Measurements from ENCODE around the gene LRRC45.

Gene LRRC45

GRCh38 chr17:82061047-82061925 is 38.2 kb downstream of the LRRC45 start:
- DNase-seq (ENCODE audit: low read depth in 1 of 2, low spot score in 1 of 2) = no peak

DNA sequence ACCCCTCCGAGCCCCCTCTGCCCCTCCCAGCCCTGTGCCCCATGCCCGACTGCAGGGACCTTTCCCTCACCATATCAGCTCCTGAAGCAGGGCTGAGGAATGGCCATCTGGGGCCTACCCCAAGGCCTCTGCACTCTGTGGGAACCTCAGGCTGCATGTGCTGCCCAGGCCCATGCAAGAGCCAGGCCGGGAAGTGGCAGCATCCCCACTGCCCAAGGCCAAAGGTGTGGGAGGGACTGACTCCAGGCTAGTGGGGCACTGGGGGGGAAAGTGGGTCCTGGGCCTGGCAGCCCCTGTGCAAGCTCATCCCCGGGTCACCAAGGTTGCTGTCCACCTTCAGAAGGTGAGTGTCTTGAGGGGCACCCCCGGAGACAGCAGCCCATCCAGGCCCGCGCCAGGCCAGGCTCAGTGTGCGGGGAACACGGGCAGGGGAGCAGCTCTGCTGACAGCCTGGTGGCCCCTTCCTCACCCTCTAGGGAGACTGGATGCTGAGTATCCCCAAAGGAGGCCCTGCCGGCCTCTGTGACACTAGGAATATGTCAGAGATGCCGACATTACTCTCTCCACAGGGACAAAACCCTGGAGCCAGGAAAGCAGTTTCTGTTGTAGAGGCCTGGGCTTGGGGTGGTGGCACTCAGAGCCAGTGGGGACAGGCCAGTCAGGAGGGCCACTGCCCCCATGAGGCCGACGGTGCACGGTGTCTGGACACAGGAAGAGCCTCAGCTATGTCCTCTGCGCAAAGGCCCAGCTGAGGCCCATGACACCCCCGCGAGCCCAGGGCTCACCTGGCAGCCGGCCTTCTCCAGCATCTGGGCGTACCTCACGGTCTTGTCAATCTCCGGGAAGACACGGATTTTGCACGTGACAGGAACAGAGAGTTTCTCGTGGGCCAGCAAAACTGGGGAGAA is 39.2 kb downstream of the LRRC45 start:
- no peak for DNase-seq (ENCODE audit: low read depth in 1 of 2, low spot score in 1 of 2)

DNA sequence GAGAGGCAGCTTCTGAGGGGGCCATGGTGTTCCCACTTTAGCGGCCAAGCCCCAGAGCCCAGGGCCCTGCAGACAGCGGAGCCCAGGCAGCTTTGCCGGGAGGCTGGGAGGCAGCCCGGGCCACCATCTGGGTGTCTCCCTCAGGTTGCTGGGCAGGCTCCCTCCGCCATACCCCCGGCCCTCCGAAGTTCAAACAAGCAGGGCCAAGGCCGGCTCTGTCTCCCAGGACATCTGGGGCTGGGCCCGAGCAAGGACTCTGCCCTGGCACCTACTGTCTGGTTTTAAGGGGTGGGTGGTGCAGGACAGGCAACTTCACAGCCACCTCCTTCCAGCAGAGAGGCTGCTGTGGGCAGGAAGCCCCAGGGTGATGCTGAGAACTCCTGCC is 39.9 kb downstream of the LRRC45 start:
- no peak for DNase-seq (ENCODE audit: low read depth in 1 of 2, low spot score in 1 of 2)

GRCh38 chr17:82063424-82064415 is 40.6 kb downstream of the LRRC45 start:
- DNase-seq (ENCODE audit: low read depth in 1 of 2, low spot score in 1 of 2) = no peak

DNA sequence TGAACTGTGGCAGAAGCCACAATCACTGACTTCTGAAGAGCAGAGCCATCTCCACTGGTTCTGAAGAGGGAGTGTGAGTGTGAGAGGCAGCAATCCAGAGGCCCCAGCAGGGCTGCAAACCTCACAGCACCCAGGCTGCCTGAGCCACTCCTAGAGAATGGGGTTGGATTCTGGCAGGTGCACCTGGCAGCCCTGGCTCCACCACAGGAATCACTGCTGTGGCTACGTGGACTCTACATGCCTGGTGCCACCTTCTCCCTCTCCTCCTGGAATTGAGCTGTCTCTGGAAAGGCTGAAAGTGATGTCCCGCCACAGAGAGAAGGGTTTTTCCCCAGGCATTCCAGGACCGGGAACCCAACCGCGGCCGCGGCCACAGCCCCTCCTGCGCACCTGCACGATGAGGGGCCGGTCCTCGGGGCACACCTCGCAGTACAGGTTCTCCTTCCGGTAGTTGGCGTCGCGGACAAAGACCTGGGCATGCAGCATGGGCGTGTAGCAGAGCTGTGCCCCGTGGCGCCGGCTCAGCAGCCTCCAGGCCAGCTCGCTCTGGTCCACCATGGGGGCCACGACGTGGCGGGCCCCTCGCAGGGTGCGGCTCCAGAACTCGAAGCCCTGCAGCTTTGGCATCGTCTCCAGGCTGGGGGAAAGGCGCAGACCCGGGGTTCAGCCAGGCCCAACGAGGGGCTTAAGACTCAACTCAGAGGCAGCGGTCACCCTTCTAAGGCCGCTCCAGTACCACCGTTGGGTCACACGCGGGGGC is 41.5 kb downstream of the LRRC45 start:
- no peak for DNase-seq (ENCODE audit: low read depth in 1 of 2, low spot score in 1 of 2)

DNA sequence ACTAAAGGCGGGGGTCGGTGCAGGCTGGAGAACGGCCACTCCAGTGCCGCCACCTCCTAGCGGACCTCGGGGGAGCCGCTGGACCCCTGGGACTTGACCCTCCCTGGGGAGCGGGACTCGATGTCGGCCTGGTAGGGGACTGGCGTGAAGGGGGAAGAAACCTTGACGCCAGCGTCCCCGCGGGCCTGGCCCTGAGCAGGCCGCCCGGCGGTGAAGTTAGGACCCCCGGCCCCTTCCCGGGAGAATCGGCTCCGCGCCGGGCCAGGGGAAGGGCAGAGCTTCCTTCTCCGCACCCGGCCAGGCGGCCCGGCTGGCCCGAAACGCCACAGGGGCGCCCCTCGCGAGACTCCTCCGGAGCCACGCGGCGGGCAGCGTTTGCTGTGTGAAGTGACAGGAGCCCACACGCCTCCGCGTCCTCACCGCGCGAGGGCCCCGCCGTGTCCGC is 42.1 kb downstream of the LRRC45 start:
- DNase-seq (ENCODE audit: low read depth in 1 of 2, low spot score in 1 of 2) = peak in 1 of 2 donors; percentile 32

DNA sequence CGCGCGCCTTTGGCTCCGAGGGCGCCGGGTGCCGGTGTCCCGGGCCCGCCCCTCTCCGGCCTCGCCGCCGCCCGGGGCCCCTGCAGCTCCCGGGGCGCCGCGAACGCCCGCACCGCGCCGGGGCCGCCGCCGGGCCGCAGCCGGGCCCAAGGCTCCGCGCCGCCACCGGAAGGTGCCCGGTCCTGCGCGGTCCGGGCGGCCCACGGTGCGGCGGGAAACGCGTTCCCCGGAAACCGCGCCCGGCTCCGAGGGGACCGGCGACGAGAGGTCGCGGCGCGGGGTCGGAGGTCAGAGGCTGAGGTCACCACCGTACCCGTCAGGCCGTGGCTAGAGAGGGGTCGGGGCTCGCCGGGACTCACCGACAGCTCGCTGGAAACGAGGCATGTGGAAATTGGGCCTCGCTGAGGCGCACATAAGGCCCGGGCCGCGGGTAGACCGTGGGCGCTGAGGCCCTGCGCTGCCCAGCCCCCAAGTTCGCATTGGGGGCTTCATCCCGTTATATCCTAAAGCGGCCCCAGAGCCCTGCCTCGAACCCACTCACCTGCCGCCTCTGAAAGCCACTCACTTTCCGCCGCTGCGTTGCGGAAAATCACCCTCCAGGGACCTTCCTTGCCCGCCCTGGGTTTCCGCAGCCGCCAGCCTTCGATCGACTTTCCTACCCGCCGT is 42.7 kb downstream of the LRRC45 start, which contains the start of gene DUS1L:
DUS1L (minus strand) TSS at position 167 of the 666 bp plus-strand sequence. CDS start 745 bp downstream, outside the sequence.
- DNase-seq (ENCODE audit: low read depth in 1 of 2, low spot score in 1 of 2) = peak; percentile 53 to 70

DNA sequence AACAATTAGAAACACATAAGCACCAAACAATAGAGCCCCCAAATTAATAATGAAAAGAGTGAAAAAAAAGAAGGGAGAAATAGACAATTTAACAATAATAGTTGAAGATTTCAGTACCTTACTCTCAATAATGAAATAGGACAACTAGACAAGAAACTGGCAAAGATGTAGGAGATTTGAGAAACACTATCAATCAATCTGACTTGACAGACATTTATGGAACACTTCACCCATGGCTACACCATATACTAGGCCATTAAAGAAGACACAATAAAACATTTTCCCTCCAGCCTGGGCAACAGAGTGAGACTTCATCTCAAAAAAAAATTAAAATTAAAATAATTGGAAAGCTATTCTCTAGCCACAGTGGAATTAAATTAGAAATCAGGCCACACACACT is 47.5 kb downstream of the LRRC45 start:
- DNase-seq (ENCODE audit: low read depth in 1 of 2, low spot score in 1 of 2) = no peak

GRCh38 chr17:82072827-82073226 is 49.7 kb downstream of the LRRC45 start:
- no peak for DNase-seq (ENCODE audit: low read depth in 1 of 2, low spot score in 1 of 2)

GRCh38 chr17:82073446-82073845 is 50.3 kb downstream of the LRRC45 start:
- DNase-seq (ENCODE audit: low read depth in 1 of 2, low spot score in 1 of 2) = no peak

DNA sequence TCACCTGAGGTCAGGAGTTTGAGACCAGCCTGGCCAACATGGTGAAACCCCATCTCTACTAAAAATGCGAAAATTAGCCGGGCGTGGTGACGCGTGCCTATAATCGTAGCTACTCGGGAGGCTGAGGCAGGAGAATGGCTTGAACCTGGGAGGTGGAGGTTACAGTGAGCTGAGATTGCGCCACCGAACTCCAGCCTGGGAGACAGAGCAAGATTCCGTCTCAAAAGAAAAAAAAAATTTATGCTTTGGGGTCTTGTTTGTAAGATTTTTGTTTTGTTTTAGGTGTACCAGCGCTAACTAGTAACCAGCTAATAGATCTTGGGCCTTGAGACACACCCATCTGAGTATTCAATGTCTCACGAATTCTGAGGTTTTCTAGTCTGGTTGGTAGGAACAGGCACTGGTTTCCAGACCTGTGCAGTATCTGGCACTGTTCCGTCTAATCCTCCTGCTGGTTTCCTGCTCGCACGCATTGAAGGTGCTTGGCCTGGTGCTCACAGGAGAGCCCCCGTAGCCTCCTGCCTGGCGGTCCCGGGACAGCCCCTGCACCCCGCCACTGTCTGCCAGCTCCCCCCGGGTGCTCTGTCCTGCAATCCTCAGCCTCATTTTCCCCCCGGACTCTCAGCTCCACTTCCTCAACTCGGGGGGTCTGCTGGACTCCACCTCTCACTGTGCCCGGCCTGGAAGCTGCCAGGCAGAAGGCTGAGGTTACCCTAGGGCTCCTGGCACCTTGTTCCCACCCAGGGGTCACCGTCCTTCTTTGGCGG is 53.1 kb downstream of the LRRC45 start:
- no peak for DNase-seq (ENCODE audit: low read depth in 1 of 2, low spot score in 1 of 2)

DNA sequence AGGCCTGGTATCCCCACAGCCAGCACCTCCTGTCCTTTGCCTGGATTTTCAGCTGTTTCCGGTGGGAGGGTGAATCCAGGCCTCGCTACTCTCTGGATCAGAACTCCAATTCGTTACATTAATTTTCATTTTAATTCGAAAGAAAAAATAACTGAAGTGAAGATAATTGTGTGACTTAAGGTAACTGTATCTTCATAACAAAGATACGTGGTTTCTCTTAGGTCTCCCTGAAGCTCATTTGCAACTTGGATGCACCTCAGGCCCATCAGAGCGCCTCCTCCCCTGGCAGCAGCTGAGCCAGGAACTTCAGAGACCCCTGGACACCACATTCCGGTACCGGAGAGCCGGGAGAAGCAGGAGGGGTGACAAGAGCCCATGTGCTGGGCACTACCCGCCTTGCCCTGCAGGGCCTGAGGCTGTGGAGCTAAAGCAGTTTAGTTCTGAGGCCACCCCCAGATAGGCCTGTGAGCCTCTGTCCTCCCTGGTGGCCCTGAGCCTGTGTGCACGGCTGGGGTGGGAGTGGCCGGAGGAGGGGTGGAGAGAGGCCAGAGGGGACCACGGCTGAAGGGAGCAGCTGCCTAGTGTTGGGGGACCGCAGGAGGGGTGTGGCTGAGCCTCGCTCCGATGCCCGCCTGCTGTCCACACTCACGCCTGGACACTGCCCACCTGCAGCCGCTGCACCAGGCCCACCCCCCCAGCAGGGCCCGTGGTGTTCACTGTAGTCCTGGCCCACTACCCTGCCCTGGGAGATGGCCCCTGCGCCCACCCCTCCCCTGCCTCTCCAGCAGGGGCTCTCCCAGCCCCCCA is 53.9 kb downstream of the LRRC45 start:
- DNase-seq (ENCODE audit: low read depth in 1 of 2, low spot score in 1 of 2) = no peak

DNA sequence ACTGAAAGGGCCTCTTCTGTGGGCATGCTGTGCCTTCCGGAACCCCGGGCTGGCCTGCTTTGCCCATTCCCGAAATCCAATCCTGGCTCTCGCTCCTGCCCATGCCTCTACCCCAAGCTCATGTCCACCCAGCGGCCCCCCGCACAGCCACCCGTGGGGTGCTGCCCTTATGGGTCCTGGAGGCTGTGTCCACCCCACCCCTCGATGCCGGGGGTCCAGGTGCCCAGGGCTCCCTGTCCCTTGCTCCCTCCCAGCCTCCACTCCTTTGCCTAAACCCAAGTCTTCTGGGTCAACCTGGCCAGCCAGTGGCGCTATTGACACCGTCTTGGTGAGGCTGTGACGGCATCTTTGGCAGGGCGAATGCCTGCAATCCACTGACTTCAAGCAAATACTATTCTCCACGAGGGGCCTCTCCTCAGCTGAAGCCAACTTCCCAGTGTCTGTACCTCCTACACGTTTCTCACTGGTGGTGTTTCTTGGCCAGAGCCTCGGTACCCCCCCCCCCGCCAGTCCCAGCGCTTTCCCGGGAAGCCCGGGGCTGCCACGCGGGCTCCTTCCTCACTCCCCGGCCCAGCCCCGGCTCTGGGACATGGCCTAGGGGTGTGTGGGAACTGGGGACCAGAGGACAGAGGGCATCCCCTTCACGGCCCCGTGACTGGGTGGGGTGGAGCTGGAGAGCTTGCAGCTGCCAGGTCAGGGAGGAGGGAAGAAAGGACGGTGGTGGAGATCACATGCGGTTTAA is 54.7 kb downstream of the LRRC45 start:
- no peak for DNase-seq (ENCODE audit: low read depth in 1 of 2, low spot score in 1 of 2)

GRCh38 chr17:82078433-82078832 is 55.3 kb downstream of the LRRC45 start:
- DNase-seq (ENCODE audit: low read depth in 1 of 2, low spot score in 1 of 2) = no peak

GRCh38 chr17:82079001-82079677 is 56.0 kb downstream of the LRRC45 start:
- DNase-seq (ENCODE audit: low read depth in 1 of 2, low spot score in 1 of 2) = no peak

- no peak for DNase-seq (ENCODE audit: low read depth in 1 of 2, low spot score in 1 of 2)
Measured at GRCh38 chr17:82080048-82080788, 57.1 kb downstream of the LRRC45 start.
